ENCODE results near the gene RNU4-1. TPM values are rescaled to one million over a fixed set of nuclear protein-coding genes. Genes with fewer than 3 reads are reported as not detected.

RNU4-1 gene
- total RNA-seq, 1 experiment from 2014 or later = 2,436 TPM

GRCh38 chr12:120323772-120324171, 30.7 kb upstream of the RNU4-1 start (continued):
- no peak for TF ChIP-seq RORB (CRISPR knock-in tag; IDR thresholded peaks at IDR 0.05)

GRCh38 chr12:120321382-120322202, 28.6 kb upstream of the RNU4-1 start:
- ChIA-PET POLR2A (interaction anchor here (1.1 kb wide), 1 partner anchor 30 kb away, joined by 4 read pairs; the partner anchor contains the start of gene RNU4-2), CTCF (interaction anchor here (0.7 to 3.7 kb wide), 5 partner anchors 14 to 684 kb away, joined by 3 to 19 read pairs (median 3); partner anchors contain the start of gene SIRT4)
- no peaks in the 10 kb centered on the region for H3K36me3 Mint-ChIP-seq
- no peak overlapping the region for H3K4me3 Mint-ChIP-seq
- TF ChIP-seq TP53 (CRISPR knock-in tag; IDR thresholded peaks at IDR 0.05) (no peak), JAZF1 (CRISPR knock-in tag; IDR thresholded peaks at IDR 0.05) (no peak), E2F4 (CRISPR knock-in tag; IDR thresholded peaks at IDR 0.05; ENCODE audit: borderline replicate concordance, low read depth) (no peak), ZNF219 (CRISPR knock-in tag; IDR thresholded peaks at IDR 0.05; ENCODE audit: borderline replicate concordance) (no peak), ZNF281 (CRISPR knock-in tag; IDR thresholded peaks at IDR 0.05) (no peak), NR3C1 (CRISPR knock-in tag; conservative IDR thresholded peaks at IDR 0.05; ENCODE audit: low read depth) (no peak)
- ATAC-seq (no peak), DNase-seq (ENCODE audit: low spot score) (no peak)
- H3K27ac Mint-ChIP-seq = no peak overlapping the region
- 0 out of 2 replicates have a peak, but pooled peaks cover 4% of the 10 kb centered on the region for H3K9me3 Mint-ChIP-seq
- H3K4me1 Mint-ChIP-seq = peaks cover 12% of the 10 kb centered on the region
- peaks cover 5% of the 10 kb centered on the region for H3K27me3 Mint-ChIP-seq (ENCODE audit: low read depth)

- DNase-seq (ENCODE audit: low spot score) (peak; percentile 100), ATAC-seq (peak; percentile 98)
- Mint-ChIP-seq H3K4me3 (peak overlapping the region; percentile 80), H3K27me3 (ENCODE audit: low read depth) (peaks cover 5% of the 10 kb centered on the region), H3K4me1 (peaks cover 11% of the 10 kb centered on the region), H3K27ac (peak overlapping the region; percentile 68), H3K9me3 (0 out of 2 replicates have a peak, but pooled peaks cover 4% of the 10 kb centered on the region), H3K36me3 (no peaks in the 10 kb centered on the region)
- CTCF ChIA-PET = interaction anchor here (0.6 to 6.6 kb wide), 20 partner anchors 9 to 391 kb away, joined by 3 to 125 read pairs (median 3); partner anchors contain the start of genes PXN and SIRT4
- POLR2A ChIA-PET = interaction anchor here (0.6 to 1.2 kb wide), 9 partner anchors 11 to 178 kb away, joined by 3 to 8 read pairs (median 3); partner anchors contain the start of genes DYNLL1, RNU4-1, RNU4-2 and RPLP0
- TF ChIP-seq AR (CRISPR knock-in tag; IDR thresholded peaks at IDR 0.05) = no peak
- TF ChIP-seq TCF7 (CRISPR knock-in tag; IDR thresholded peaks at IDR 0.05; ENCODE audit: low read depth) = no peak
- TF ChIP-seq HMGXB4 (CRISPR knock-in tag; IDR thresholded peaks at IDR 0.05) = peak; percentile 63
- peak; percentile 38; the same call in 1 of the 2 replicates for TF ChIP-seq ARID4B (CRISPR knock-in tag; IDR thresholded peaks at IDR 0.05; ENCODE audit: borderline replicate concordance)
- TF ChIP-seq ZNF671 (CRISPR knock-in tag; IDR thresholded peaks at IDR 0.05) = no peak
- TF ChIP-seq ZNF263 (CRISPR knock-in tag; IDR thresholded peaks at IDR 0.05; ENCODE audit: low read depth) = no peak
- no peak for TF ChIP-seq RELA (CRISPR knock-in tag; IDR thresholded peaks at IDR 0.05; ENCODE audit: borderline replicate concordance)
These were observed 24.4 kb upstream of the RNU4-1 start for GRCh38 chr12:120317224-120318105.

Measured in WTC11 (cell line).